K562 (cell line): ENCODE measurements around the gene SYT1. TPM values are rescaled to one million over a fixed set of nuclear protein-coding genes. Genes with fewer than 3 reads are reported as not detected.

Source experiments
- ATAC-seq: fragments of 200-7000 bp; cut with Tn5 transposase; 3 replicates; pipeline ENCODE4 v1.9.1; 2020; ENCODE audit warnings: moderate library complexity
- BruUV-seq: library from RNA; stranded (reverse); fragments of 400-500 nt; replicated peaks from 2 replicates; lab custom pipeline; 2021; lab: Mats Ljungman, UMichigan
- CTCF ChIA-PET: fragments of 300-600 bp; formaldehyde crosslinking; extraction: SDS; loops from one replicate; lab custom pipeline; 2021; ENCODE audit warnings: low intra/inter-chr PET ratio; lab: Yijun Ruan, JAX
- POLR2A ChIA-PET: fragments of 300-600, 350-650 bp; sonication (Branson Sonifier 250); formaldehyde crosslinking; extraction: SDS; loops from one replicate; lab custom pipeline; 2021; ENCODE audit warnings: antibody characterized with exemption, inconsistent platforms; lab: Yijun Ruan, JAX
- DNase-seq, 4 experiments: peaks; one replicate each; pipeline versions ENCODE4 v3.0.0 to v3.0.0-alpha.2; 2011 to 2018; ENCODE audit warnings: low spot score in 3 of 4, mixed read lengths in 3 of 4; ENCODE audit errors: extremely low read depth in 1 of 4
- FAIRE-seq: peaks from 2 replicates; lab custom pipeline; 2011; peaks lifted over from hg19 to GRCh38; lab: Jason Lieb, UNC
- H2AFZ ChIP-seq: 2 replicates; pipeline ENCODE4 v1.6.0; 2011; ENCODE audit warnings: low read depth, low read length, control low read depth, inconsistent platforms
- H3K27ac ChIP-seq: fragments of 200-600 bp; 3 replicates; pipeline ENCODE4 v1.8.0; 2011; ENCODE audit warnings: low read depth, mild to moderate bottlenecking, control low read depth, inconsistent platforms, low read length, moderate library complexity, mixed read lengths; ENCODE audit errors: extremely low read depth
- H3K27me3 ChIP-seq, 2 experiments: fragments of 300-600 bp in 1 of 2; 2 replicates in 1 of 2; 3 replicates in 1 of 2; pipeline versions ENCODE4 v1.6.0 to v1.8.0; 2011; ENCODE audit warnings: inconsistent platforms in 2 of 2, low read length in 2 of 2, mild to moderate bottlenecking in 1 of 2, mixed read lengths in 1 of 2, moderate library complexity in 1 of 2; ENCODE audit not compliant: control insufficient read depth in 2 of 2, insufficient read depth in 2 of 2
- H3K36me3 ChIP-seq: fragments of 300-600 bp; 3 replicates; pipeline ENCODE4 v1.8.0; 2011; ENCODE audit warnings: mild to moderate bottlenecking, low read length, inconsistent platforms; ENCODE audit not compliant: control insufficient read depth, insufficient read depth
- H3K4me1 ChIP-seq, 2 experiments: fragments of 200-600 bp in 1 of 2; replicated peaks in 1 of 2; 2 replicates in 1 of 2; 3 replicates in 1 of 2; pipeline versions ENCODE4 v1.5.1 to v1.8.0; 2011; ENCODE audit warnings: inconsistent platforms in 2 of 2, low read length in 2 of 2, mild to moderate bottlenecking in 1 of 2, mixed read lengths in 1 of 2, moderate library complexity in 1 of 2; ENCODE audit not compliant: control insufficient read depth in 2 of 2, insufficient read depth in 2 of 2
- H3K4me2 ChIP-seq: 2 replicates; pipeline ENCODE4 v1.6.1; 2011; ENCODE audit warnings: low read length, control low read depth, inconsistent platforms, mixed read lengths; ENCODE audit not compliant: insufficient read depth
- H3K4me3 ChIP-seq: fragments of 200-600 bp; sonication (generic), shearing (Covaris generic); 2 replicates; pipeline ENCODE4 v1.5.1; 2016; ENCODE audit warnings: control low read depth, inconsistent platforms
- H3K79me2 ChIP-seq: fragments of 200-600 bp; 3 replicates; pipeline ENCODE4 v1.8.0; 2011; ENCODE audit warnings: low read length, inconsistent platforms; ENCODE audit not compliant: control insufficient read depth, insufficient read depth
- H3K9ac ChIP-seq, 2 experiments: 2 replicates each; pipeline versions ENCODE4 v1.6.0 to v1.6.1; 2011; ENCODE audit warnings: low read depth in 2 of 2, low read length in 2 of 2, control low read depth in 1 of 2, inconsistent platforms in 1 of 2, mild to moderate bottlenecking in 1 of 2, mixed read lengths in 1 of 2; ENCODE audit not compliant: insufficient read depth in 1 of 2
- H3K9me1 ChIP-seq: one replicate; pipeline ENCODE4 v1.6.0; 2011; ENCODE audit warnings: inconsistent platforms, mild to moderate bottlenecking, low read length, moderate library complexity; ENCODE audit not compliant: control insufficient read depth, insufficient read depth
- H3K9me3 ChIP-seq: replicated peaks from 2 replicates; pipeline ENCODE4 v1.5.1; 2011; ENCODE audit warnings: low read depth, low read length, inconsistent platforms; ENCODE audit not compliant: control insufficient read depth, insufficient read depth
- H4K20me1 ChIP-seq: replicated peaks from 2 replicates; pipeline ENCODE4 v1.6.1; 2011; ENCODE audit warnings: low read length, inconsistent platforms, mixed read lengths; ENCODE audit not compliant: control insufficient read depth, insufficient read depth
- BMI1 ChIP-seq: fragments of 150-350 bp; IDR thresholded peaks from 2 replicates; pipeline ENCODE4 v1.6.1; 2014; ENCODE audit warnings: low read length
- CHD1 ChIP-seq: fragments of 200-600 bp; sonication (generic); IDR thresholded peaks from one replicate; pipeline ENCODE4 v1.6.1; 2012; ENCODE audit warnings: mild to moderate bottlenecking, moderate library complexity, low read length, inconsistent platforms
- CLOCK ChIP-seq: fragments of 250-450 bp; sonication (Bioruptor Pico); IDR thresholded peaks from 2 replicates; pipeline ENCODE4 v1.4.0; 2020; ENCODE audit warnings: mild to moderate bottlenecking, moderate library complexity, borderline replicate concordance
- IFI16 ChIP-seq: fragments of 250-450 bp; sonication (Bioruptor Pico); IDR thresholded peaks from 2 replicates; pipeline ENCODE4 v2.1.2; 2022; ENCODE audit warnings: mild to moderate bottlenecking, inconsistent platforms
- NFRKB ChIP-seq: fragments of 450-650 bp; IDR thresholded peaks from 2 replicates; pipeline ENCODE4 v1.6.1; 2016; ENCODE audit warnings: low read depth
- NFYB ChIP-seq: IDR thresholded peaks from 2 replicates; pipeline ENCODE4 v1.6.1; 2011; ENCODE audit warnings: mild to moderate bottlenecking, moderate library complexity; ENCODE audit not compliant: insufficient read length; ENCODE audit errors: extremely low read depth
- NKRF ChIP-seq: fragments of 450-650 bp; IDR thresholded peaks from 2 replicates; pipeline ENCODE4 v1.6.1; 2016; ENCODE audit warnings: borderline replicate concordance
- PHF8 ChIP-seq: fragments of 200-600 bp; sonication (generic); IDR thresholded peaks from 2 replicates; pipeline ENCODE4 v1.6.1; 2012; ENCODE audit warnings: mixed run types, mild to moderate bottlenecking, inconsistent platforms, low read length, moderate library complexity, borderline replicate concordance
- POLR3A ChIP-seq: IDR thresholded peaks from 2 replicates; pipeline ENCODE4 v1.6.1; 2011; ENCODE audit warnings: borderline replicate concordance, mild to moderate bottlenecking, moderate library complexity; ENCODE audit not compliant: insufficient read length, insufficient read depth; ENCODE audit errors: extremely low read depth
- RBFOX2 ChIP-seq: fragments of 200-400 bp; formaldehyde crosslinking; IDR thresholded peaks from 2 replicates; pipeline ENCODE4 v1.6.1; 2017; ENCODE audit warnings: low read depth, mild to moderate bottlenecking, low read length, moderate library complexity
- SLC30A9 ChIP-seq: fragments of 250-450 bp; sonication (Bioruptor Pico); IDR thresholded peaks from 2 replicates; pipeline ENCODE4 v1.8.0; 2022; ENCODE audit warnings: mild to moderate bottlenecking, moderate library complexity
- SMC3 ChIP-seq: conservative IDR thresholded peaks from 2 replicates; pipeline ENCODE4 v1.6.1; 2011; ENCODE audit warnings: low read depth, low read length, improper control_type of control experiment; ENCODE audit not compliant: insufficient read depth
- TCFL5 ChIP-seq: fragments of 250-450 bp; sonication (Bioruptor Pico); conservative IDR thresholded peaks from 2 replicates; pipeline ENCODE4 v1.6.1; 2021; ENCODE audit warnings: mild to moderate bottlenecking, moderate library complexity, matching md5 sums
- USF1 ChIP-seq: sonication (generic); formaldehyde crosslinking; IDR thresholded peaks from 2 replicates; pipeline ENCODE4 v1.9.0; 2022; ENCODE audit warnings: mild to moderate bottlenecking, missing genetic modification reagents
- XRCC5 ChIP-seq: fragments of 200-400 bp; formaldehyde crosslinking; IDR thresholded peaks from 2 replicates; pipeline ENCODE4 v1.6.1; 2017; ENCODE audit warnings: low read depth, mild to moderate bottlenecking, low read length
- ZBTB7A ChIP-seq: IDR thresholded peaks from 2 replicates; pipeline ENCODE4 v1.6.1; 2011; ENCODE audit warnings: low read depth, mild to moderate bottlenecking, low read length, moderate library complexity, borderline replicate concordance; ENCODE audit not compliant: control insufficient read depth
- ZFPM2 ChIP-seq: fragments of 250-450 bp; sonication (Bioruptor Pico); IDR thresholded peaks from 2 replicates; pipeline ENCODE4 v1.5.1; 2022; ENCODE audit warnings: mild to moderate bottlenecking
- ZNF589 ChIP-seq: fragments of 200-800 bp; sonication (Bioruptor generic); IDR thresholded peaks from 2 replicates; pipeline ENCODE4 v1.6.1; 2016; ENCODE audit warnings: low read depth, missing genetic modification characterization, missing compliant biosample characterization
- ZNF785 ChIP-seq: fragments of 250-450 bp; sonication (Bioruptor Pico); IDR thresholded peaks from 2 replicates; pipeline ENCODE4 v1.4.0; 2020; ENCODE audit warnings: mild to moderate bottlenecking
- in situ Hi-C: fragments of 300-500 bp; cut with MboI; formaldehyde crosslinking; loops from 4 replicates; pipeline ENCODE4 v1.15.0; 2018; ENCODE audit warnings: inconsistent platforms, mixed read lengths
- intact Hi-C: fragments of 100-400 bp; cut with micrococcal nuclease; formaldehyde crosslinking; loops from 2 replicates; pipeline ENCODE4 v1.14.2; 2022
- polyA plus RNA-seq, 8 experiments: library from polyadenylated mRNA; depleted of rRNA in 4 of 8; stranded (reverse) in 5 of 8; unstranded in 3 of 8; fragments of >200 nt; fragmentation: Nextera tagmentation in 2 of 8; fragmentation: Illumina TruSeq in 1 of 8; extraction: Ambion mirVana in 2 of 8; extraction: Trizol in 1 of 8; gene quantifications; 2 replicates each; pipeline versions ENCODE4 v1.2.1 to v1.2.3, GENCODE V29; 2011 to 2014; ENCODE audit warnings: inconsistent platforms in 1 of 8, missing spikeins in 1 of 8
- total RNA-seq, 7 experiments: library from RNA; depleted of rRNA in 6 of 7; stranded (reverse); fragments of >200 nt in 6 of 7; fragmentation: Illumina TruSeq in 2 of 7; extraction: Trizol in 2 of 7; gene quantifications; 2 replicates each; pipeline versions ENCODE4 v1.2.1 to v1.2.3, GENCODE V29; 2011 to 2021; ENCODE audit warnings: low replicate concordance in 1 of 7

SYT1 gene
- total and polyA plus RNA-seq, 9 of the 15 experiments (the other 6 are each of a cell fraction or from before 2014, with no cell fraction given), result 0.03 to 0.13 (median 0.07) TPM; not detected in 4

GRCh38 chr12:78853231-78853630 lies 11.3 kb upstream of the SYT1 start:
- in situ Hi-C loops, result no loop called here
- TF ChIP-seq ZNF785 (CRISPR knock-in tag) (no peak), ZBTB7A (no peak), BMI1 (no peak), POLR3A (no peak), RBFOX2 (no peak), NFRKB (no peak), PHF8 (no peak), TCFL5 (no peak), SLC30A9 (CRISPR knock-in tag) (no peak), CHD1 (no peak), IFI16 (no peak), XRCC5 (no peak), ZFPM2 (CRISPR knock-in tag) (no peak), SMC3 (no peak), USF1 (no peak), NKRF (no peak), ZNF589 (CRISPR knock-in tag) (no peak), NFYB (no peak), CLOCK (CRISPR knock-in tag) (no peak)
- POLR2A ChIA-PET, result no interaction called here
- DNase-seq (no peak), ATAC-seq (no peak), FAIRE-seq (no peak)
- Histone ChIP-seq H3K36me3 (no peaks in the 10 kb centered on the region), H3K79me2 (no peaks in the 10 kb centered on the region), H3K4me3 (no peak overlapping the region), H3K9me3 (no peaks in the 10 kb centered on the region; the same call in 1 of the 2 replicates), H3K27ac (no peak overlapping the region), H4K20me1 (no peaks in the 10 kb centered on the region), H3K4me1 (no peaks in the 10 kb centered on the region), H3K9ac (no peak overlapping the region), H3K4me2 (no peak overlapping the region), H3K9me1 (no peaks in the 10 kb centered on the region), H2AFZ (no peak overlapping the region), H3K27me3 (no peaks in the 10 kb centered on the region)
- BruUV-seq, result no TSS peak
- CTCF ChIA-PET, result no interaction called here
- intact Hi-C loops, result no loop called here
